ENCODE data around the gene SCAP. TPM values are rescaled to one million over a fixed set of nuclear protein-coding genes. Genes with fewer than 3 reads are reported as not detected.
A peak's percentile ranks its signal among the peaks of the same experiment; 100 is the strongest.

The SCAP gene
- total RNA-seq, 1 experiment from 2014 or later, result 115 TPM

DNA sequence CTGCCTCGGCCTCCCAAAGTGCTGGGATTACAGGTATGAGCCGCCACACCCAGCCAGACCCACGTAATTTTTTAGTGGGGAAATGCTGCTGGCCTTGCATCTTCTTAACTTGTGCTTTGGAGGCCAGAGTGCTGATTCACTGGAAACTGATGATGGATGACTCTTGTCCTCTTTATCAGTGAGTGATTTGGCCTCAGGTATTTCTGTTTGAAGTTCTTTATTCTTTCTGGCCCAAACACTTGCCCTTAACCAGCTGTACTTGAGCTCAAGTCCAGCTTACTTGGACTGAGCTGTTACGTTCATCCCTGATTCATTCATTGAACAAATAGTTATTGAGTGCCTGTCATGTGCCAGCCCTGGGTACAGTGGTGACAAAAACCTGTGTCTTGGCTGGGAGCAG lies 90.7 kb downstream of the SCAP start:
- Mint-ChIP-seq H3K27me3 (ENCODE audit: low read depth) (no peaks in the 10 kb centered on the region), H3K4me1 (peaks cover 12% of the 10 kb centered on the region), H3K4me3 (no peak overlapping the region), H3K27ac (no peak overlapping the region), H3K9me3 (no peaks in the 10 kb centered on the region), H3K36me3 (peaks cover 6% of the 10 kb centered on the region)
- ATAC-seq (no peak), DNase-seq (ENCODE audit: low spot score) (no peak)
- POLR2A ChIA-PET, result no interaction called here
- CTCF ChIA-PET, result no interaction called here
- TF ChIP-seq ZNF219 (CRISPR knock-in tag; IDR thresholded peaks at IDR 0.05; ENCODE audit: borderline replicate concordance), result no peak
- TF ChIP-seq, protein P1, sequence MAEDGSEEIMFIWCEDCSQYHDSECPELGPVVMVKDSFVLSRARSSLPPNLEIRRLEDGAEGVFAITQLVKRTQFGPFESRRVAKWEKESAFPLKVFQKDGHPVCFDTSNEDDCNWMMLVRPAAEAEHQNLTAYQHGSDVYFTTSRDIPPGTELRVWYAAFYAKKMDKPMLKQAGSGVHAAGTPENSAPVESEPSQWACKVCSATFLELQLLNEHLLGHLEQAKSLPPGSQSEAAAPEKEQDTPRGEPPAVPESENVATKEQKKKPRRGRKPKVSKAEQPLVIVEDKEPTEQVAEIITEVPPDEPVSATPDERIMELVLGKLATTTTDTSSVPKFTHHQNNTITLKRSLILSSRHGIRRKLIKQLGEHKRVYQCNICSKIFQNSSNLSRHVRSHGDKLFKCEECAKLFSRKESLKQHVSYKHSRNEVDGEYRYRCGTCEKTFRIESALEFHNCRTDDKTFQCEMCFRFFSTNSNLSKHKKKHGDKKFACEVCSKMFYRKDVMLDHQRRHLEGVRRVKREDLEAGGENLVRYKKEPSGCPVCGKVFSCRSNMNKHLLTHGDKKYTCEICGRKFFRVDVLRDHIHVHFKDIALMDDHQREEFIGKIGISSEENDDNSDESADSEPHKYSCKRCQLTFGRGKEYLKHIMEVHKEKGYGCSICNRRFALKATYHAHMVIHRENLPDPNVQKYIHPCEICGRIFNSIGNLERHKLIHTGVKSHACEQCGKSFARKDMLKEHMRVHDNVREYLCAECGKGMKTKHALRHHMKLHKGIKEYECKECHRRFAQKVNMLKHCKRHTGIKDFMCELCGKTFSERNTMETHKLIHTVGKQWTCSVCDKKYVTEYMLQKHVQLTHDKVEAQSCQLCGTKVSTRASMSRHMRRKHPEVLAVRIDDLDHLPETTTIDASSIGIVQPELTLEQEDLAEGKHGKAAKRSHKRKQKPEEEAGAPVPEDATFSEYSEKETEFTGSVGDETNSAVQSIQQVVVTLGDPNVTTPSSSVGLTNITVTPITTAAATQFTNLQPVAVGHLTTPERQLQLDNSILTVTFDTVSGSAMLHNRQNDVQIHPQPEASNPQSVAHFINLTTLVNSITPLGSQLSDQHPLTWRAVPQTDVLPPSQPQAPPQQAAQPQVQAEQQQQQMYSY (CRISPR knock-in tag; IDR thresholded peaks at IDR 0.05), result no peak
- no peak for TF ChIP-seq ETV6 (CRISPR knock-in tag; IDR thresholded peaks at IDR 0.05)

DNA sequence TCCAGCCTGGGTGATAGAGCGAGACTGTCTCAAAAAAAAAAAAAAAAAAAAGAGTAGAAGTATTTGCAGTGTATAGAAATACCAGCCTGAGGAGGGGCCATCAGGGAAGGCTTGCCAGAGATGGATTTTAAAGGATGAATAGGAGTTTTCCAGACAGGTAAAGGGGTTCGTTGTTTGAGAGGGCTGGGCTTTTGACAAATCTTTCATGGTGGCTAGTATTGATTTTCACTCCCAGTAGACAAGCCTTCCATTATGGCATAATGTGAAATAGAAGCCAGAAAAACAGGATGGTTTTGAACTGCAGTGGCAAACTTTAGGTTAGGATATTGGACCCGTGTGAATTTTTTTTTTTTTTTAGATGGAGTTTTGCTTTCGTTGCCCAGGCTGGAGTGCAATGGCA lies 91.3 kb downstream of the SCAP start:
- Mint-ChIP-seq H3K4me3 (no peak overlapping the region), H3K36me3 (peaks cover 6% of the 10 kb centered on the region), H3K9me3 (no peaks in the 10 kb centered on the region), H3K27ac (no peak overlapping the region), H3K27me3 (ENCODE audit: low read depth) (no peaks in the 10 kb centered on the region), H3K4me1 (peaks cover 17% of the 10 kb centered on the region)
- TF ChIP-seq, protein P2, sequence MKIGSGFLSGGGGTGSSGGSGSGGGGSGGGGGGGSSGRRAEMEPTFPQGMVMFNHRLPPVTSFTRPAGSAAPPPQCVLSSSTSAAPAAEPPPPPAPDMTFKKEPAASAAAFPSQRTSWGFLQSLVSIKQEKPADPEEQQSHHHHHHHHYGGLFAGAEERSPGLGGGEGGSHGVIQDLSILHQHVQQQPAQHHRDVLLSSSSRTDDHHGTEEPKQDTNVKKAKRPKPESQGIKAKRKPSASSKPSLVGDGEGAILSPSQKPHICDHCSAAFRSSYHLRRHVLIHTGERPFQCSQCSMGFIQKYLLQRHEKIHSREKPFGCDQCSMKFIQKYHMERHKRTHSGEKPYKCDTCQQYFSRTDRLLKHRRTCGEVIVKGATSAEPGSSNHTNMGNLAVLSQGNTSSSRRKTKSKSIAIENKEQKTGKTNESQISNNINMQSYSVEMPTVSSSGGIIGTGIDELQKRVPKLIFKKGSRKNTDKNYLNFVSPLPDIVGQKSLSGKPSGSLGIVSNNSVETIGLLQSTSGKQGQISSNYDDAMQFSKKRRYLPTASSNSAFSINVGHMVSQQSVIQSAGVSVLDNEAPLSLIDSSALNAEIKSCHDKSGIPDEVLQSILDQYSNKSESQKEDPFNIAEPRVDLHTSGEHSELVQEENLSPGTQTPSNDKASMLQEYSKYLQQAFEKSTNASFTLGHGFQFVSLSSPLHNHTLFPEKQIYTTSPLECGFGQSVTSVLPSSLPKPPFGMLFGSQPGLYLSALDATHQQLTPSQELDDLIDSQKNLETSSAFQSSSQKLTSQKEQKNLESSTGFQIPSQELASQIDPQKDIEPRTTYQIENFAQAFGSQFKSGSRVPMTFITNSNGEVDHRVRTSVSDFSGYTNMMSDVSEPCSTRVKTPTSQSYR (CRISPR knock-in tag; IDR thresholded peaks at IDR 0.05), result no peak
- DNase-seq (ENCODE audit: low spot score), result no peak
- POLR2A ChIA-PET, result no interaction called here
- no peak for ATAC-seq
- CTCF ChIA-PET, result no interaction called here

DNA sequence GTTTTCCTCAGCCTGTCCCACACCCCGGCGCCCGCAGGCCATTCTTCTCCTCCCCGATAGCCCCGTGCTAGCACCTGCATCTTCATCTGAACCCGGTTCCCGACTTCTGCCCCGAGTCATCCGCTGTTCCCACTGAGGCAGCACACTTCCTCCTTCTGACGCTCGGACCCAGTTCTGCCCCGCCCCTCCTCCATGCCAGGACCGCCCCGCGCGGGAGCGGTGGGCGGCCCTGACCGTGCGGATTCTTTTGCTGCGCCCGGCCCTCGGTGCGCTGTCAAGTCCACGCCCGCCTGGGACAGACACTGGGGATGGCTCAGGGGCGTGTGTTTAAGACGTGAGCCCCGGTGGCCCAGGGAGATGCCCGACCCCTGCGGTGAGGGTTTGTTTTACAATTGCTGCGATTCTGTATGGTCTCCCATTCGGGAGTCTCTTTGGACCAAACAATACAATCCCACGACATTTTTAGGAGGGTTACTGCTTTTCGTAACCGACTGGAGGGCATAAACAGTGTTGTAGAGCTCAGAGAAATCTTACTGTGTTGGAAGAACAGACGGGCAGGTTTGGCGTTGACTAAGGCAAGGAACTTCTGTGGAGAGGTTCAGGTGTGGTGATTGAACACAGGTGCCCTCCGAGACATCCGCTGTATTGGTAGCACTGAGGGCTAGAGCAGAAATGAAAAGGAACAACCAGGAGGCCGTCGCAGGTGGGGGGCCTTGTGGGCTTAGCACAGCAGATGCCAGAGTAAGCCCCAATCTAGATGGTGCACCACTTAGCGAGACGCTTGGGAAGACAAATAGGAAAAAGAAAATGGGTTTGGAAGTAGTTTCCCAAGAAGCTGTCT lies 94.2 kb downstream of the SCAP start:
- H3K4me3 Mint-ChIP-seq, result peak overlapping the region; percentile 100
- H3K4me1 Mint-ChIP-seq, result peaks cover 21% of the 10 kb centered on the region
- TF ChIP-seq, protein P3, sequence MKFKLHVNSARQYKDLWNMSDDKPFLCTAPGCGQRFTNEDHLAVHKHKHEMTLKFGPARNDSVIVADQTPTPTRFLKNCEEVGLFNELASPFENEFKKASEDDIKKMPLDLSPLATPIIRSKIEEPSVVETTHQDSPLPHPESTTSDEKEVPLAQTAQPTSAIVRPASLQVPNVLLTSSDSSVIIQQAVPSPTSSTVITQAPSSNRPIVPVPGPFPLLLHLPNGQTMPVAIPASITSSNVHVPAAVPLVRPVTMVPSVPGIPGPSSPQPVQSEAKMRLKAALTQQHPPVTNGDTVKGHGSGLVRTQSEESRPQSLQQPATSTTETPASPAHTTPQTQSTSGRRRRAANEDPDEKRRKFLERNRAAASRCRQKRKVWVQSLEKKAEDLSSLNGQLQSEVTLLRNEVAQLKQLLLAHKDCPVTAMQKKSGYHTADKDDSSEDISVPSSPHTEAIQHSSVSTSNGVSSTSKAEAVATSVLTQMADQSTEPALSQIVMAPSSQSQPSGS (CRISPR knock-in tag; IDR thresholded peaks at IDR 0.05; ENCODE audit: borderline replicate concordance, low read depth), result no peak
- TF ChIP-seq SOX15 (CRISPR knock-in tag; IDR thresholded peaks at IDR 0.05) (no peak), ZNF232 (CRISPR knock-in tag; IDR thresholded peaks at IDR 0.05) (0 out of 2 replicates have a peak, but pooled peaks have one; percentile 50)
- TF ChIP-seq, protein P4, sequence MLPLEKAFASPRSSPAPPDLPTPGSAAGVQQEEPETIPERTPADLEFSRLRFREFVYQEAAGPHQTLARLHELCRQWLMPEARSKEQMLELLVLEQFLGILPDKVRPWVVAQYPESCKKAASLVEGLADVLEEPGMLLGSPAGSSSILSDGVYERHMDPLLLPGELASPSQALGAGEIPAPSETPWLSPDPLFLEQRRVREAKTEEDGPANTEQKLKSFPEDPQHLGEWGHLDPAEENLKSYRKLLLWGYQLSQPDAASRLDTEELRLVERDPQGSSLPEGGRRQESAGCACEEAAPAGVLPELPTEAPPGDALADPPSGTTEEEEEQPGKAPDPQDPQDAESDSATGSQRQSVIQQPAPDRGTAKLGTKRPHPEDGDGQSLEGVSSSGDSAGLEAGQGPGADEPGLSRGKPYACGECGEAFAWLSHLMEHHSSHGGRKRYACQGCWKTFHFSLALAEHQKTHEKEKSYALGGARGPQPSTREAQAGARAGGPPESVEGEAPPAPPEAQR (CRISPR knock-in tag; IDR thresholded peaks at IDR 0.05), result no peak
- peak overlapping the region; percentile 96 for H3K27ac Mint-ChIP-seq
- ChIA-PET POLR2A (interaction anchor here (0.7 to 1.4 kb wide), 4 partner anchors 13 to 498 kb away, joined by 3 to 8 read pairs (median 4); no protein-coding TSS in a partner anchor), CTCF (interaction anchor here (1.0 to 2.2 kb wide), 7 partner anchors 11 to 402 kb away, joined by 4 to 37 read pairs (median 5); partner anchors contain the start of genes NBEAL2 and SETD2)
- no peaks in the 10 kb centered on the region for H3K36me3 Mint-ChIP-seq
- H3K9me3 Mint-ChIP-seq, result no peaks in the 10 kb centered on the region
- ATAC-seq (peak; percentile 69), DNase-seq (ENCODE audit: low spot score) (peak; percentile 83)
- no peaks in the 10 kb centered on the region for H3K27me3 Mint-ChIP-seq (ENCODE audit: low read depth)
